Mesothelial cell of epicardium (in vitro differentiated cells): Measurements from ENCODE around the gene NR1H2. TPM values are rescaled to one million over a fixed set of nuclear protein-coding genes. Genes with fewer than 3 reads are reported as not detected.

Experiments used
- DNase-seq, 2 experiments: peaks; one replicate each; pipeline ENCODE4 v3.0.0; 2021; ENCODE audit warnings: low spot score in 2 of 2; ENCODE audit not compliant: unreplicated experiment in 2 of 2
- H3K27ac Mint-ChIP-seq: 2 replicates; pipeline ENCODE4 v1.8.0; 2021; ENCODE audit warnings: mixed read lengths
- H3K27me3 Mint-ChIP-seq: 2 replicates; pipeline ENCODE4 v1.8.0; 2021; ENCODE audit warnings: low read depth, mixed read lengths
- H3K36me3 Mint-ChIP-seq: 2 replicates; pipeline ENCODE4 v1.8.0; 2021; ENCODE audit warnings: mixed read lengths
- H3K4me1 Mint-ChIP-seq: 2 replicates; pipeline ENCODE4 v1.8.0; 2021; ENCODE audit warnings: mixed read lengths
- H3K4me3 Mint-ChIP-seq: 2 replicates; pipeline ENCODE4 v1.8.0; 2021; ENCODE audit warnings: mild to moderate bottlenecking, moderate library complexity, mixed read lengths
- H3K9me3 Mint-ChIP-seq: 2 replicates; pipeline ENCODE4 v1.8.0; 2021; ENCODE audit warnings: mixed read lengths
- total RNA-seq: library from RNA; stranded (reverse); gene quantifications from 3 replicates; pipeline ENCODE4 v1.2.1, GENCODE V29; 2021
- TF ChIP-seq, protein P1 (sequence below): fragments of 200-600 bp; sonication (generic); IDR thresholded peaks from one replicate; pipeline ENCODE4 v1.5.0; 2021; ENCODE audit warnings: antibody characterized with exemption; ENCODE audit not compliant: unreplicated experiment

NR1H2 gene
- total RNA-seq, 1 donor from 2014 or later = 39.1 TPM

DNA sequence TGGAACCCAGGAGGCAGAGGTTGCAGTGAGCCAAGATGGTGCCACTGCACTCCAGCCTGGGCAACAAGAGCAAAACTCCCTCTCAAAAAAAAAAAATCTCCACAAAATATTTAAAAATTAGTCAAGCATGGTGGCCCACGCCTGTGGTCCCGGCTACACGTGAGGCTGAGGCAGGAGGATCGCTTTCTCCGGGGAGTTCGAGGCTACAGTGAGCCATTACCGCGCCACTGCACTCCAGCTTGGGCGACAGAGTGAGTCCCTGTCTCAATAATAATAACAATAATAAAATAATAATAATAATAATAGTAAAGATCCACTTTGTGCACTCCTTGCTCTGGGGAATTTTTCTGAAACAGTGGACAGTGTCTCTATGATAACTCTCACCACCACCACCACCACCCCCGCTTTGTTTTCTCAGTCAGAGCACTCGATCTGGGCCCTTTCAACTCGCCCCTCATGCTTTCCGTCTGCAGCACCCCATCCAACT is 19.5 kb upstream of the NR1H2 start:
- DNase-seq = no peak
- peaks cover 24% of the 10 kb centered on the region for H3K36me3 Mint-ChIP-seq
- H3K27ac Mint-ChIP-seq = no peak overlapping the region
- H3K9me3 Mint-ChIP-seq = no peaks in the 10 kb centered on the region
- TF ChIP-seq, protein P1, sequence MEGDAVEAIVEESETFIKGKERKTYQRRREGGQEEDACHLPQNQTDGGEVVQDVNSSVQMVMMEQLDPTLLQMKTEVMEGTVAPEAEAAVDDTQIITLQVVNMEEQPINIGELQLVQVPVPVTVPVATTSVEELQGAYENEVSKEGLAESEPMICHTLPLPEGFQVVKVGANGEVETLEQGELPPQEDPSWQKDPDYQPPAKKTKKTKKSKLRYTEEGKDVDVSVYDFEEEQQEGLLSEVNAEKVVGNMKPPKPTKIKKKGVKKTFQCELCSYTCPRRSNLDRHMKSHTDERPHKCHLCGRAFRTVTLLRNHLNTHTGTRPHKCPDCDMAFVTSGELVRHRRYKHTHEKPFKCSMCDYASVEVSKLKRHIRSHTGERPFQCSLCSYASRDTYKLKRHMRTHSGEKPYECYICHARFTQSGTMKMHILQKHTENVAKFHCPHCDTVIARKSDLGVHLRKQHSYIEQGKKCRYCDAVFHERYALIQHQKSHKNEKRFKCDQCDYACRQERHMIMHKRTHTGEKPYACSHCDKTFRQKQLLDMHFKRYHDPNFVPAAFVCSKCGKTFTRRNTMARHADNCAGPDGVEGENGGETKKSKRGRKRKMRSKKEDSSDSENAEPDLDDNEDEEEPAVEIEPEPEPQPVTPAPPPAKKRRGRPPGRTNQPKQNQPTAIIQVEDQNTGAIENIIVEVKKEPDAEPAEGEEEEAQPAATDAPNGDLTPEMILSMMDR = no peak
- H3K27me3 Mint-ChIP-seq = no peaks in the 10 kb centered on the region
- H3K4me1 Mint-ChIP-seq = no peaks in the 10 kb centered on the region
- H3K4me3 Mint-ChIP-seq = no peak overlapping the region

- Mint-ChIP-seq H3K4me1 (no peaks in the 10 kb centered on the region), H3K27ac (no peak overlapping the region), H3K36me3 (peaks cover 24% of the 10 kb centered on the region), H3K9me3 (no peaks in the 10 kb centered on the region), H3K4me3 (no peak overlapping the region), H3K27me3 (no peaks in the 10 kb centered on the region)
- DNase-seq = peak in 1 of 2 experiments; percentile 67
- TF ChIP-seq, protein P1 = peak; percentile 78
Observed at GRCh38 chr19:50357178-50358100, 18.8 kb upstream of the NR1H2 start.

DNA sequence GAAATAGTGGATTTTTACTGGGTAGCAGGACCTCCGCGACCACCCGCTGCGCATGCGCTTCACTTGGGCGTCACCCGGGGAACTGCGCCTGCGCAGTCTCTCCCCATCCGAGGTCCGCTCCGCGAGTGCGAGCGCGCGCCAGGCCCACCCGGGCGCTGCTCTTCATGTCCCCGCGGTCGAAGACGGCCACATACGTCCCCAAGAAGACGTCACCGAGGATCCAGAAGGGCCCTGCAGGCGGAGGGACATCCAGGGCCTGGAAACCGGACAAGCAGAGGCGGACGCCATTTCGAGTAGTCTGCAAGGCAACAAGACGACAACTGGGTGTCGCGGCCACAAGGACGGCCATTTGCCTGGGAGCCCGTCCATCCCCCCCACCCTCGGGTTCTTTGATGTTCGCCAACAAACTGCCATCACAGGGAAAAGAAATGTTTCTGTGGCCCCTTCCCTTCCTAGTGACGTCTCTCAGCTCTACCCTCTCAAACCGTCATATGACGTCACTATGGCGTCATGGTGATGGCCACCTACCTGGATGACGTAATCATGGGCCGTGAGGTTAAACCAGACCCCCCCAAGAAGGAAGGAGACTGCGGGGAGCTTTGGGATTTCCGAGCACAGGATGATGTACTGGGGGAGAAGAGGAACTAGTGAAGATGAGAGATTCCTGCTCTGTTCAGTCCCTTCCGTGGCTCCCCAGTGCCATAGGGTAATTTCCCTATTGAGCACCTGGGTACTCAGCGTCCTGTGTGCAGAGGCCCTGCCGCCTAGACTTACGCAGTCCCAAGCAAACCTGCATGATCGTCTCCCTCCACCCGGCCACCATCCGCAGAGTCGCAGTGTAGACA is 17.6 kb upstream of the NR1H2 start:
- no peaks in the 10 kb centered on the region for H3K9me3 Mint-ChIP-seq

DNA sequence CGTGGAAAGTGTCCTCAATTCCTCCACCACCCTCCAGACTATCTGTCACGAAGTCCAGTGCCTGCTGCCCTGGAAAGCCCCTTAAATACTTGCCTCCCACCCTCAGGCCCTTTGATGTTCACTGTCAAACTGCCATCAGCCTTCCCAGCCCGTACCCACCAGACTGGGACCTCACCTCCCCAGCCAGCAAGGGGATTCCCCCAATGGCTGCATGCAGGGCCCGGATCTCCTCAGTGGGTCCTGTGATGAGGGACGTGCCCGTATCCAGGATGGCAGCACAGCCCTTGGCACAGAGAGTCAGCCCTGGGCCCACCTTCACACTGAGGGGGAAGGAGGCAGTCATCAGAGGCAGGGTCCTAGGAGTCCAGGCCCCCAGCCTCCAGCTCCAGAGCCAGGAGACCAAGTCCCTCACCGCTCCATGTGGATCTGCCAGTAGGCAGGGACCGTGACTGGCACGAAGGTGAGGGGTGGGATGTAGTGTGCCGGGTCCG is 16.9 kb upstream of the NR1H2 start:
- DNase-seq = no peak
- TF ChIP-seq, protein P1 = no peak
- H3K4me1 Mint-ChIP-seq = no peaks in the 10 kb centered on the region
- peaks cover 24% of the 10 kb centered on the region for H3K36me3 Mint-ChIP-seq
- H3K27ac Mint-ChIP-seq = no peak overlapping the region
- no peaks in the 10 kb centered on the region for H3K9me3 Mint-ChIP-seq
- no peaks in the 10 kb centered on the region for H3K27me3 Mint-ChIP-seq
- H3K4me3 Mint-ChIP-seq = no peak overlapping the region

More for the DNA sequence above, 17.6 kb upstream of the NR1H2 start:
- no peaks in the 10 kb centered on the region for H3K27me3 Mint-ChIP-seq
- H3K36me3 Mint-ChIP-seq = peaks cover 24% of the 10 kb centered on the region
- TF ChIP-seq, protein P1 = no peak
- no peak for DNase-seq
- H3K27ac Mint-ChIP-seq = no peak overlapping the region
- no peaks in the 10 kb centered on the region for H3K4me1 Mint-ChIP-seq
- H3K4me3 Mint-ChIP-seq = no peak overlapping the region

DNA sequence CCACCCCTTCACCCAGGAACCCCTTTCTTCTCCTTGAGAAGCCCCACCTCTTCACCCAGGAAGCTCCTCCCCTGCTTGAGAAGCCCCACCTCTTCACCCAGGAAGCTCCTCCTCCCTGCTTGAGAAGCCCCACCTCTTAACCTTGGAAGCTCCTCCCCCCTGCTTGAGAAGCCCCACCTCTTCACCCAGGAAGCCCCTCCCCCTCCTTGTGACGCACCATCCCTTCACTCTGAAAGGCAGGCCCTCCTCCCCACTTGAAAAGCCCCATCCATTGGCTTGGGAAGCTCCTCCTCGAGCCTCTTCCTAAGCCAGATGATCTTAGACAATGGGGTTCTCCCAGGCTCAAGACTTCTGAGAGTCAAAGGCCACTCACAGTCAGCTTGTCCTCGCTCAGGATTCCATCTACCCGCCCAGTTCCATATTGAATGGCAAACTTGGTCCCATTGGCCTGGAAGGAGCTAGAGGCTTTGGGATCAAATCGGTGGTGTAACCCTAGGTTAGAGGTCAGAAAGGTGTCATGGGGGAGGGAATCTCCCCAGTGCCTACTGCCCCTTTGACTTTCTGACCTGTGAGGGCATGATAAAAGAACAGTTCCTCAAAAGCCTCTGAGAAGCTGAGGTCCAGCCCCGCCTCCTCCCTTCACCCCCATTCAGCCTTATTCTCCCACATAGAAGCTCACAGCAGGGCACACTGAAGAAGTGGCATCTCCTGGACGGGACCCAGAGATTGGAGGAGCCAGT is 14.8 kb upstream of the NR1H2 start:
- no peak overlapping the region for H3K27ac Mint-ChIP-seq
- H3K36me3 Mint-ChIP-seq = peaks cover 20% of the 10 kb centered on the region
- no peak overlapping the region for H3K4me3 Mint-ChIP-seq
- H3K27me3 Mint-ChIP-seq = no peaks in the 10 kb centered on the region
- TF ChIP-seq, protein P1 = no peak
- DNase-seq = no peak
- no peaks in the 10 kb centered on the region for H3K9me3 Mint-ChIP-seq
- no peaks in the 10 kb centered on the region for H3K4me1 Mint-ChIP-seq
